Femur (tissue), 1 donor: ENCODE results near the gene DPH6.

ENCODE experiments used
- DNase-seq: peaks from one replicate; pipeline ENCODE4 v3.0.0-alpha.2; 2017

DPH6 gene

DNA sequence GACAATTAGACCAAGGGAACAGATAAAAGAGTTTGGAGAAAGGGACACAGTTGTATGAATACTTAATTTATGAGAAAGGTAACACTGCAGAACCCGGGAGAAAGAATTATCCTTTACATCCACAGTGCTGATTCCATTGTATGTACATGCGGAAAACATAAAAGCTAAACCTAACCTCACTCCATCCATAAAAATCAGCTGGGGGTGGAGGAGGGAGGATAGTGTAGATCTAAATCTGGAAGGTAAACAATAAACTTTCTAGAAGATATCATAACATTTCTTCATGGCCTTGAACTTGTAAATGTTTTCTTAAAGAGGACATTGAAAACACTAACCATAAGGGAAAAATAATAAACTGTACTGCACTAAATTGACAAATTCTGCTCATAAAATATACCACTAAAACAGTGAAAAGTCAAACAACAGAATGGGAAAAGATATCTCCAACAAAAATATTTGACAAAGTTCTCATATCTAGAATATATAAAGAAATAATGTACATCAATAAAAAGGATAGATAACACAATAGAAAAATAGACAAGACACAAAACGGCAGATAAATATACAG is 220.5 kb downstream of the DPH6 start:
- DNase-seq: no peak

DNA sequence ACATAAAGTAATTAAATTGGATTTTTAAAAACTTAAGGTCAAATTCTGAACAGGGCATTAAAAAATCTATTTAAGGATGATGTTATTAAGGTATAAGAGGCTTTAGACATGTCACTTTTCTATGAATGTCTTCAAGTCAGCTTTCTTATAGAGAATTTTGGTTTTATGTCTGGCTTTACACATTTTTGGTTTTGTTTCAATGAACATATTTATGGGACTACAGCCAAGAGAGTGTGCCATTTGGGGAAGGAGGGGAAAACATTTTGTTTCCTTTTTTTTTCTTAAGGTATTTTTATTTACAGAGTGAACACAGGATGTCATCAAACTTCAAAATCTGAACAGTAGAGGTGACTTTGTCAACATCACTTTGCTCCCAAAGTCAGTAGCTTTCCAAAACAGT is 222.8 kb downstream of the DPH6 start:
- DNase-seq: no peak

DNA sequence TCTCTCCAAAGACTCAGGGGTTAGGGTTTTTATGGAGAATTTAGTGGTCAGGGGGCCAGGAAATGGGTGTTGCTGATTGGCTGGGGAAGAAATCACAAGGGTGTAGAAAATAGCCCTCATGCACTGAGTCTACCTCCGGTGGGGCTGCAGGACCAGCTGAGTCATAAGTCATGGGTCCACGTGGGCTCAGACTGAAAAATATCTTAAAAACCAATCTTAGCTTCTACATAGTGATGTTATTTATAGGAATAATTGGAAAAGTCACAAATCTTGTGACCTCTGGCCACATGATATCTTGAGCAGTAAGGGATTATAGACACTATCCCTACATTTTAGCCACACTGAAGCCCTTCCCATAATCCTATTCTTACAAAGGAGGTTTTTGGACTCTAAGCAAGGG is 224.0 kb downstream of the DPH6 start:
- DNase-seq: no peak

GRCh38 chr15:35320911-35321310 is 225.1 kb downstream of the DPH6 start:
- no peak for DNase-seq
